Activated T-cell treated with anti-CD3 and anti-CD28 coated beads, Interleukin-2, amount 50 U/mL, for 1 hour (primary cell): ENCODE results near the gene PRDM8.

Experiments used
- DNase-seq: peaks from one replicate; pipeline ENCODE4 v3.0.0-alpha.2; 2020

The PRDM8 gene

DNA sequence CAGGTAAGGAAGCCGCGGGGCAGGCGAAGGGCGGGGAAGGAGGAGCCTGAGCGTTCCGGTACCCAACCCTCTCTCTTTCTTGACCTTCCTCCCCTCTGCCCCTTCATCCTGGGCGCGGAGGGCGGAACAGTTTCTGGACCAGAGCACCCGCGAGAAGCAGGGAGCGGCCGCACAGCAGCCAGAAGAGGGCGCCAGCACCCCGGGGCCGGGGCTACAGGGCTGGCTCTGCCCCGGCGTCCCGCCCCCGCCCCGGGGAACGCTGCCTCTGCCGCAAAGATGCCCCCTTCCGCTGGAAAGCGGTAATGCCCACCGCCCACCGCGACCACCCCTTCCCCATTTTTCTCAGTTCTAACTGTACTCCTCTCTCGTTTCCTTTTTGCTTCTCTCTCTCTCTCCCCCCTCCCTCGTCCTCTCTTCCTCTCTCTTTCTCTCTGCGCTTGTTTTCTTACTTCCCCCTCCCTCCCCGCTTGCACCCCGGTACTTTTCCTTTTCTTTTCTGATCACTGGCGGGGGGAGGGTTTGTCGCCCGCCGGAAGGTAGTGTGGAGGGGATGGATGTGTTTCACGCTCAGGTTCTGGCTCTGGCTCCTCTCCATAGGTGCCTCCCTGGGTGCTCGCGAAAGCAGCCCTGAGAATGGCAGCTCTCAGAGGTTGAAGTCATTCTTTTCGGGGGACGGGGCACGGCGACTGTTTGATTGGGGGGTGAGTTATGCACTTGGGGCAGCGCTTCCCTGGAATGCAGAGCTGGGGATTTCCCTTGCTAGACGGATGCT lies 13.1 kb upstream of the PRDM8 start:
- peak; percentile 96 for DNase-seq

DNA sequence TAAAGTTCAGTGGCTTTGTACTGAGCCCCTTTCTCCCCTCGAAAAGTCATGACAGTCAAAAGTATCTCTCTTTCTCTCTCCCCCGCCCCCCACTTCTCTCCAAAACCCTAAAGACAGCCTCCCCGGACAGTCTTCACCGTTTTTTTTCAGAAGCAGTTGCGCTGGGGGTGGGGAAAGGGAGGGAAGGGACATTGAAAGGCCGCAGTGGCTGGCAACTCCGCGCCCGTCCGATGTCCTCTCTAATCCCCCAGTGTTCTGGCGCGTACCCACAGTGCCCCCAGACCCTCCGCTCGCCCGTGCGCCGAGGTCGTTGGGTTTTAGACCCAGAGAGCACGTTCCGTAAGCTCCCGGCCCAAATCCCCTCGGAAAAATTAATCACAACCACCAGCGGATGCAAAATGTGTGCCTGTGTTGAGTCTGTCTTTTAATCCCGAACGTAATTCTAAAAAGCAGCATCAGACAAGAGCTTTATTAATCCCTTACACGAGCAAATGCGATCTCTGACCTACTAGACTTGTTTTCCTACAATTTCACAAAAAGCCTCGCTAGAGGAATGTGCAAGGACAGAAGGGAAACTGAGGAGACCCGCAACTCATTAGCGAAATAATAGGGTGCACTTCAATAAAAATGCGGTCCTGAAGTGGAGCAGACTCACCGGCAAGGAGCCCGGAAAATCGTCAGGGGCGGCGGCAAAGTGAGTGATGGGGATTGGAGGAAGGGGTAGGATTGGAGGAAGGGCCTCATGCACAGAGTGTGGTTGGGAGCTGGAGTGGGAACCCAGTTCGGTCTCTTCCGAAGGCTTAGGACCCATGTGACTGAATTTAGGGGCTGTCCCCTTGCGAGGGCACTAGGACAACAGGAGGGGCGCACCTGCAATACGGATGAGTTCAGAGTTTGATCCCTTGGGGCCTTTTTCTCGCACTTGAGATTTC lies 12.2 kb upstream of the PRDM8 start:
- DNase-seq, result no peak

DNA sequence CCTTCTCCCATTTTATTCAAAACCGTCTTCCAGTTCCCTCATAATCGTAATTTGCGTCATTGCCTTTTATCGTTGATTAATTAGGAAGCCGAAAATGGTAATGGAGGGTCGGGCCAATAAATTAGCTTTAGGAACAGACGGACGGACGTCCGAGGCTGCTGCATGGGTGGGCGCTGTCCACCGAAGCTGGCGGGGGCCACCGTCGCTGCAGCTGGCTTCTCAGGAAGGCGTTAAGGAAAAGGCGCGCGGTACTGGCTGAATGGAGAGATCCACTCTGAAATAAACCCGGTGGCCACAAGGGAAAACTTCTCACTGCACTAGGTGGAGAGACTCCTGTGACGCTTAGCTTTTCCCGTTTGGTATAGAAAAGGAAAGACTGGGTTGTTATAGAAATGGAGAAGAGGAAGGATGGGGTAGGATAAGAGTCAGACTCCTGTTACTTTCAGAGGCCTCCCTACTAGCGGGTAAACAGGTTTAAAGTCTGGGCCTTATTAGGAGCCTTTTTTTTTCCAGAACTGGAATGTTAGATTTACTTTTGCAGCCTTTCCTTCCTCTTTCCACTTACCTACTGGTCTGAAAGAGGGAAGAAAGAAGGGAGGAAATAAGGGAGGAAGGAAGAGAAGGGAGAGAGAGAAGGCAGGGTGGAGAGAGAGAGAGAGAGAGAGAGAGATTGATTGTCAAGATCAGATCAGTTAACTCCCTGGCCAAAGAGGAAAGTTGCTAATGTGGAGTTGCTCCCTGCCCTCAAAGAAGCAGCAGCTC lies 11.3 kb upstream of the PRDM8 start:
- DNase-seq, result no peak

GRCh38 chr4:80186676-80187075 lies 10.6 kb upstream of the PRDM8 start:
- no peak for DNase-seq

- DNase-seq, result no peak
These were observed 9.6 kb upstream of the PRDM8 start for GRCh38 chr4:80187677-80188076.

- DNase-seq, result no peak
These were observed 8.9 kb upstream of the PRDM8 start for GRCh38 chr4:80188457-80188800.

DNA sequence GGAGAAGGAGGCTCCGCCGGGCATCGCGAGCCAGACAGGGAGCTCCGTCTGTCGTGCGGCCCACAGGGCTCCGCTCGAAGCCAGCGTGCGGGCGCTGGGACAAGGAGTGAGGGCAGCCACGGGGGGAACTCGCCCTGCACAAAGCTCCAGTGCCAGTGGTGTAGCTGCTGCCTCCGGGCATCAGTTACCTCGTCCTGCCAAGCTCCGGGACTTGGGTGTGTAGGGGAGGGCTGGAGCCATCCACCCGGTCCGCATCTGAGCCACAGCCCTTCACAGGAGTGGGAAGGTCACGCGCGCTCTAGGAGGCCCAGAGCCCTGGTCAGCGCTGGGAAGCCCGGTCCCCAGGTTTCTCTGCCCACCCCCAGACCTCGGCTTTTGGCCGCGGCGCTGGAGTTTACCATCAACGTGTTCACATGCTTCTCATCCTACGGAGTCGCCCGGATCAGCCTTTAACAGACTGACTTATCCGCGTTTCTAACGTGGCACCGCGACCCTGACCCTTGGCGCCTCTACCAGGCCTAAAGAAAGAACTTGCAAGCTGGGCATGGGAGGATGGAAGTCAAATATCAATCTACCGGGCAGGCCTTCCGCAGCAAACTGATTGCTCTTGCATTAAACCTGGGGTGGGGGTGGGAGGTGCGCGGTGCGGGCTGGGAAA lies 8.4 kb upstream of the PRDM8 start:
- DNase-seq, result no peak

GRCh38 chr4:80189581-80189955 lies 7.7 kb upstream of the PRDM8 start:
- DNase-seq, result no peak

GRCh38 chr4:80189956-80190677 lies 7.2 kb upstream of the PRDM8 start:
- no peak for DNase-seq

DNA sequence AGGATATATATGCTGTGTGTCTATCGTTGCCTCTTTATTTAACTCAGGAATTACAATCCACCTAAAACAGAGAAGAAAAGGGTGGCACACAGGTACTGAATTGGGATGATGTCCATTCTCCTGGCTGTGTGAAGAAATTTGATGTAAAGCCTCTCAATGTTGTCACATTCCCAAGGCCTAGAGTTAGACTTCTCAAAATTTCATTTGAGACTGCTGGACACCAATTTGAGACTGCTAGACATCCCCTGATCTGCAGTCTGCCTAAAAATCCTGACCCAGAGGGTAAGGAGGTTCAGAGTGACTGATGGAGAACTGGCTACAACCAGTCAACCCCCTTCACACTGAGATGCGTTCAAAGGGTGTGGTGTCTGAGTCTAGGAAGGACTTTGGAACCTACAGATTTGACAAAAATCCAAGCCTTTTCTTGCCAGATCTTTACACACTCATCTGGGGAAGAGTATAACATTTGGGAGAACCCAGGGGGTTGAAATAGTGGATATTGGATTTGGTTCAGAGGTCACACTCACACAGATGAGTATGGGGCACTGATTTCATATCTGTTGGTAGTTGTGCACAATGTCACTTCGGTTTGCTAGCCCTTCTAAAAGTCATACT lies 4.9 kb upstream of the PRDM8 start:
- DNase-seq, result no peak

GRCh38 chr4:80192937-80193336 lies 4.4 kb upstream of the PRDM8 start:
- DNase-seq, result no peak

- DNase-seq, result no peak
These were observed 1.7 kb upstream of the PRDM8 start for GRCh38 chr4:80195441-80196140.

- no peak for DNase-seq
These were observed 913 bp upstream of the PRDM8 start for GRCh38 chr4:80196259-80196921.

DNA sequence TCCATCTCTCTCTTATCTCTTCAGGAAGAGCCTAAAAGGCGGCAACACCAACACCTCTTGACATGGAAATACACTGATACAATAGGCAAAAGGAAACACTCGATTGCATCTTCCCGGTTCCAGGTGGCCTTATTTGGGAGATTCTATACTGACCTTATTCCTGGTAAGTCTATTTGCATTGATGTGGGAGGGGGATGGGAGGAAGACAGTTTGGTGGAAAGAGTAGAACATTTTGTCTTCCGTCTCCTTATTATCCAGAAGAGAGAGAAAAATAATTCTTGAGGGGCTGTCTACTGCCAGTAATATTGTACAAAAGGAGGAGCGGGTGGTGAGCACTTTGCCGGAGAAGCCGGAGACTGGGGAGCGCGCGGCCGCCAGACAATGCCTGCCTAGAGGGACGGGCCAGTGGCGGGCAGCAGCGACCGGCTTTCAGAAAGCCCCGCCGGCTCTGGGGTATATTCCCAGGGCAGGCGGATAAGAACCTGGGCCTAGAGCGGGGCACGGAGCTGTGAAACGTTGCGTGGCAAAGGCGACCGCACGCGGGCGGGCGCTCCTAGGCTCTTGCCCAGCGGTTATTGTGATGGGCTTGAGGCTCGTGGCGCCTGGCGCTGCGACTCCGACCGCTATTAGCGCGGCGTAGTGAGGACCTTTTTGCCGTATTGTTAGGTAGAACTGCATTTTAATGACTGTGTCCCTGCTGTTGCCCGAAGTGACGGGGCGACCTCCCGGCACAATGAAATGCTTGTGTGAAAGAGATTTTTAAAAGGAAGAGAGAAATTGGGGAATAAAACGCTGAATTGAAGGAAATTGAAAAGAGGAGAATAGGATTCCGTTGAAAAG lies 518 bp downstream of the PRDM8 start:
- DNase-seq, result no peak

DNA sequence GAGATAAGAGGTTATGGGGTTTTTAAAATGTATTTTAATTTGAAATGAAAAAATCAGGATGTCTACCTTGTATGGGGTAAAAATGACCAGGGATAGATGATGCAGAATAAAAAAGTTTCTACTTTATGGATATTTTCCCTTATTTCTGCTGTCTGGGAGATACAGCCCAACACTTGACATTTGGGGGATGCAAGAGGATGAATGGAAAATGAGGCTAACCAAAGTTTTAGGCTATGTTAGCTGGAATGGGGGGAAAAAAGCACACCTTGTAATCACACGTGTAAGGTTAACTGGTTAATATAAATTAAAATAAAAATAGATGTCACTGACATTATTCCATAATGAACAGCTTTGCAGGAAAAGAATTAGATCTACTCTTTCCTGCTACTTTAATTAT lies 1.1 kb downstream of the PRDM8 start:
- DNase-seq, result no peak

DNA sequence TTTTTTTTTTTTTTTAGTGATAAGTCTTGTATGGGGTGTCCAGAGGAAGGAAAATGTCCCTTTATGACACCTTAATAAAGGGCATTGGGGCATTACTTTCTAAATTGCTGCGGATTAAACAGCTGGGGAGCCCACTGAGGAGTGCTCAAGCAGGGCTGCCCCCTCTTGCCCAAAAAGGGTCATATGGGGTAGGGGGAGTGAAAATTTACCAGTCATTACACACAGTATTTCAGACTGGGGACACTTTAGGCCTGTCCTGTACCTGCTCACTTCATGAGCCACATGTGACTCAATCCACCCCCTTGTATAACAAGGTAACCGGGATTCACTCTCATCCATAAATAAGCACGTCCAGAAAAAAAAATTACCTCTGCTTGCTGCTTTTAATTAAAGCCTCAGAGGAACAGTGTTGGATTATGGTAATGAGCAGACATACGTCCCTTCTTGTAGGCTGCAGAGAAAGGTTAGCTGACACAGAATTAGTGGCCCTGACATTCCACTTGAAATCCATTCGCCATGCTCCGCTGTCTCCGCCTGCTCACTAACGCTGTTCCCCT lies 1.8 kb downstream of the PRDM8 start:
- DNase-seq, result no peak

DNA sequence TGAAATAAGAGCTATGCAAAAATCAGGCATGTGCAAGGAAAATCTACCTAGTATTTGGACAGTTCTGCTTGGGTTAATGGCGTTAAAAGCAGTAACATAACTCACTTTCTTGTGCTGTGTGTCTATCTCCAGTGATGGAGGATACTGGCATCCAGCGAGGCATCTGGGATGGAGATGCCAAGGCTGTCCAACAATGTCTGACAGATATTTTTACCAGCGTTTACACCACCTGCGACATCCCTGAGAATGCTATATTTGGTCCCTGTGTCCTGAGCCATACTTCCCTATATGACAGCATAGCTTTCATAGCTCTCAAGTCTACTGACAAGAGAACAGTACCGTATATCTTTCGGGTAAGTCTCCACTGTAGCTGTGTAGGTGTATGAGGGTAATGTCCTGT lies 2.6 kb downstream of the PRDM8 start:
- DNase-seq, result no peak

- DNase-seq, result peak; percentile 71
These were observed 4.2 kb downstream of the PRDM8 start for GRCh38 chr4:80201252-80202151.
